ENCODE results near the gene ATP11C.
"Not testable (repeated sequence)": the region's sequence is repeated elsewhere in the genome, so short reads cannot be mapped to it uniquely, and the experiment has no call there.

The ATP11C gene

GRCh38 chrX:139932901-139933796 is at the start of gene ATP11C:
Gene ATP11C (minus strand): TSS chrX:139933053. CDS start chrX:139932042, 1,011 bp downstream.
- peak; percentile 69 to 76 for DNase-seq (ENCODE audit: low read depth in 2 of 2)

GRCh38 chrX:139974471-139974870 is 41.6 kb upstream of the ATP11C start:
- no peak for DNase-seq (ENCODE audit: low read depth in 2 of 2)

- no peak for DNase-seq (ENCODE audit: low read depth in 2 of 2)
Observed at GRCh38 chrX:139972629-139973624, 40.1 kb upstream of the ATP11C start.

GRCh38 chrX:139972113-139972512 is 39.3 kb upstream of the ATP11C start:
- no peak for DNase-seq (ENCODE audit: low read depth in 2 of 2)

GRCh38 chrX:139971394-139971749 is 38.5 kb upstream of the ATP11C start:
- DNase-seq (ENCODE audit: low read depth in 2 of 2): no peak

- no peak for DNase-seq (ENCODE audit: low read depth in 2 of 2)
Observed at GRCh38 chrX:139969286-139969685, 36.4 kb upstream of the ATP11C start.

GRCh38 chrX:139967750-139968149 is 34.9 kb upstream of the ATP11C start:
- DNase-seq (ENCODE audit: low read depth in 2 of 2): no peak

- DNase-seq (ENCODE audit: low read depth in 2 of 2): no peak
Observed at GRCh38 chrX:139967300-139967699, 34.4 kb upstream of the ATP11C start.

- DNase-seq (ENCODE audit: low read depth in 2 of 2): not testable (repeated sequence)
Observed at GRCh38 chrX:139966159-139966558, 33.3 kb upstream of the ATP11C start.

- no peak for DNase-seq (ENCODE audit: low read depth in 2 of 2)
Observed at GRCh38 chrX:139965421-139965820, 32.6 kb upstream of the ATP11C start, which contains the start of gene CXorf66. Gene CXorf66 (minus strand): TSS chrX:139965521. CDS start chrX:139965496, 25 bp downstream.

GRCh38 chrX:139961091-139961490 is 28.2 kb upstream of the ATP11C start:
- not testable (repeated sequence) for DNase-seq (ENCODE audit: low read depth in 2 of 2)

GRCh38 chrX:139949703-139950102 is 16.9 kb upstream of the ATP11C start:
- no peak for DNase-seq (ENCODE audit: low read depth in 2 of 2)

- no peak for DNase-seq (ENCODE audit: low read depth in 2 of 2)
Observed at GRCh38 chrX:139945075-139945474, 12.2 kb upstream of the ATP11C start.

- DNase-seq (ENCODE audit: low read depth in 2 of 2): no peak
Observed at GRCh38 chrX:139936259-139936658, 3.4 kb upstream of the ATP11C start.

- DNase-seq (ENCODE audit: low read depth in 2 of 2): no peak
Observed at GRCh38 chrX:139933904-139934303, 1.1 kb upstream of the ATP11C start.

GRCh38 chrX:139932073-139932900 is 566 bp downstream of the ATP11C start:
- no peak for DNase-seq (ENCODE audit: low read depth in 2 of 2)

- DNase-seq (ENCODE audit: low read depth in 2 of 2): no peak
Observed at GRCh38 chrX:139931646-139932072, 1.2 kb downstream of the ATP11C start.

GRCh38 chrX:139930916-139931645 is 1.8 kb downstream of the ATP11C start:
- no peak for DNase-seq (ENCODE audit: low read depth in 2 of 2)

- DNase-seq (ENCODE audit: low read depth in 2 of 2): no peak
Observed at GRCh38 chrX:139930401-139930800, 2.5 kb downstream of the ATP11C start.

- no peak for DNase-seq (ENCODE audit: low read depth in 2 of 2)
Observed at GRCh38 chrX:139929876-139930275, 3.0 kb downstream of the ATP11C start.

GRCh38 chrX:139924696-139925095 is 8.2 kb downstream of the ATP11C start:
- no peak for DNase-seq (ENCODE audit: low read depth in 2 of 2)
